ENCODE data around the gene WNT8B.
A peak's percentile ranks its signal among the peaks of the same experiment; 100 is the strongest.

Gene WNT8B

DNA sequence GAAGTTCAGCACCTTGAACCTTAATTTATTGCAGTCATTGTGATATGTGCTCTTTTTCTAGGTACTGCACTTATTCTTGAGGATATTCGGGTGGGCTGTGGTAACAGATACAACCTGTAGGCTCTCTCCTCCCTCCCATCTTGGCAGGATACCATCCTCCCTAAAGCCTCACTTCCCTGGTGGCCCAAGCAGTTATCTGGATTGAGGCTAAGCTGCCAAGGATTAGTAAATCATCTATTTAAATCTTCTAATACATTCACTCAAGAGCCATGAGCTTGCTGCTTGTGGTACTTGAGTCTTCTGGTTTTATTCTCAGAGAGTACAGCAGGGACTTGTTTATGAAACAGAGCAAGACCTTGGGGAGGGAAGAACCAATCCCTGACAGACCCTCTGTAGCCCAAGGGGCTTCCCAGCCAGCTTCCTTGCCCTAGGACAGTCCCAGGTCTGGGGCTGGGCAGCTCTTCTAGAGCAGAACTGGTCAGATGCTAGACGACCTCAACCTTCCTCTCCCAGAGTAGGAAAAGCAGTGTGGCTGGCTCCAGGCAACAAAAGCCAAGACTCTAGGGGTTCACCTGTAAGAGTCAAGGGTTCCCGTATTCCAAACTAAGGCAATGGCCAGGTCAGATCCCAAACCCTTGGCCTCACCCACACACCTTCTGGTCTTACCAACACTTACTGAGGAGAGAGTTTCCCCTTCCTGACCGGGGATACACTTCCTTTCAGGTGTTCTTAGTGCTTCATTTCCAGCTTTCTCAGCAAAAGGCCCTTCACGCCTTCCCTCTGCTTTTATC, 21.3 kb downstream of the WNT8B start:
- DNase-seq (ENCODE audit: low spot score) = no peak

DNA sequence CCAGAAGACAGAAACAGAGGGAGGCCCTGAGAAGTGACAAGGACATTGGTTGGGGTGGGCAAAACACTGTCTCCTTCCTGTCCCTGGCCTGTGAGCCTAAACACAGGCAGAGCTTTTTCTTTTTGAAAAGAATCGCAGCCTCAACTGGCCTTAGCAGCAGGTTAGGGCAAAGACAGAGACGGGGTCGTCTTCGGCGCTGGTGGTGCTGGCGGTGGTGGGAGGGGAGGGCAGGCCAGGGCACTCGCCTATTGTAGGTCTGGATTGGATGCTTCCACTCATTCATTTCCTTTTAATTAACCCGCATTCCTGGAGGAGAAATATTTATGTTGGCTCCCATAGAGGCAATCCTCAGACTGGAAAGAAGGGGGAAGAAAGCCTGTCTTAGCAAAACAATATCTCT, 22.6 kb downstream of the WNT8B start:
- DNase-seq (ENCODE audit: low spot score) = peak; percentile 42

GRCh38 chr10:100485801-100486495, 23.1 kb downstream of the WNT8B start:
- DNase-seq (ENCODE audit: low spot score) = peak; percentile 72

DNA sequence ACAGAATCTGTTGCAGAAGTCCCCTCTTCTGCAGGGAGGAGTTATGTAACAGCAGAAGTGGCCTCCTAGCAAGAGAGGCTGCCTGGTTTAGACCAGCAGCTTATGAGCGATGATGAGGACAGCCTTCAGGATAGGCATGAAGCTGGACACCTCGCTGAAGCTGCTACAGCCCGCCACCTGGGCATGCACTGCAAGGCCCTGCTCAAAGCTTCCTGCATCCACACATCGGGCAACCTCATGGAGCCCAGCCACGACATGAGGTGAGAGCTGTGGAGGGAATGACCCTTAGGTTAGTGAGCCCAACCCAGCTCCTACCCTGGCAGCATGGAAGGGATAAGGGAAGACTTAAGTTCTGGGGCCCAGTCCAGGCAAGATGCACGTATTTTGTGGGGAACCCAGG, 24.7 kb downstream of the WNT8B start:
- no peak for DNase-seq (ENCODE audit: low spot score)

- DNase-seq (ENCODE audit: low spot score) = no peak
Observed at GRCh38 chr10:100489396-100489795, 26.6 kb downstream of the WNT8B start.

DNA sequence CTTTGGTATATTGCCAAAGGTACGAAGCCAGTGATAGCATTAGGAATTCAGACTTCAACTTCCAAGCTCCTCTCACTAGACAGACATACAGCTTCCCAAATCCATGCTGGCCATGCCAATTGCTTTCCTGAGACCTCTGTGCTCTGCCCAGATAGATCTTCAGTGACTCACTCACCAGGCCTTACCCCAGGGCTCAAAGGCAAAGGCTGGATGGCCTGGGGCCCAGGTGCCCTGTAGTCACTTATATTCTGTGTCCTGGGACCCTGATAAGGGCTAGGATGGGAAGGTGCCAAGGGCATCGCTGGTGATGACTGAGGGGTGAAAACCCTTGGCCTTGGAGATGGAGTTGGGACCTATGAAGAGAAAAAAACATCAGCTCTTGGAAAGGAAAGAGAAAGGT, 27.7 kb downstream of the WNT8B start:
- no peak for DNase-seq (ENCODE audit: low spot score)

DNA sequence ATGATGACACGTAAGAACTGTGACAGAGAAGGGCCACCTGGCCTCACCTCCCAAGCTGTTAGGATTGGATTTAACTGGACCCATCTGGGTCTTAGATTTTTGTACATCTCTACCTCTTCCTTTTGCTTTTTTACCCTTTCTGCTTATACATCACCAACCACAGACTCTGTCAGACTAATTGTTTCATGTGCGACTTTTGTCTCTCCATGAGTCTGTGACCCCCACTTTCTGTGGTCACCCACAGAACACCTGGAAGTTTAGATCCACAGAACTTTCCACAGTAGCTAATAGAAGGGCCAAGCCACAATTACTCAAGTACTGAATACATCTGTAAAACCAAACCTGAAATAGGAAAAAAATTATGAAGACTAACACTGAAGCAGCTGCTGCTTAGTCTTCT, 33.8 kb downstream of the WNT8B start:
- no peak for DNase-seq (ENCODE audit: low spot score)

GRCh38 chr10:100498059-100498458, 35.2 kb downstream of the WNT8B start:
- no peak for DNase-seq (ENCODE audit: low spot score)

GRCh38 chr10:100501423-100501822, 38.6 kb downstream of the WNT8B start:
- DNase-seq (ENCODE audit: low spot score) = no peak

DNA sequence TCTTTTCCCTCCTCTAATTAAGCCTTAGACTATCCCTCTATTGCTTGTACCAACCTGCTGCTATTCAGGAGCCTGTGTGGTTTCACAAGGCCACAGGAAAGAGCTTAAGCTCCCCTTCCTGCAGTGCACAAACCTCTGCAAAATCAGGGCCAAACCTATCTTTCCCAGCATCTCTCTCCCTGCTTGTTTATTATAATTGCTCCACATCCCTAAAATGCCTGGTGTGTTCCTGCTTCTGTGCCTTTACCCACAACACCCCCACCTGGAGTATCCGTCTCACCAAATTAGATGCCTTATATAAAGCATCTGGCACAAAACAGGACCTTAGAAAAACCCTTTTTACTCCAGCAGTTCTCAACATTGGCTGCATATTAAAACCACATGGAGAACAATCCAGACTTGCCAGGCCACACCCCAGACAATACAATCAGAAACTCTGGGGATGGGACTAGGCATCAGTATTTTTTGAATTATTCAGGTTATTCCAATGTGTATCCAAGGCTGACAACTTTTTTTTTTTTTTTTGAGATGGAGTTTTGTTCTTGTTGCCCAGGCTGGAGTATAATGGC, 40.2 kb downstream of the WNT8B start:
- no peak for DNase-seq (ENCODE audit: low spot score)

- DNase-seq (ENCODE audit: low spot score) = no peak
Observed at GRCh38 chr10:100504096-100504495, 41.3 kb downstream of the WNT8B start.

DNA sequence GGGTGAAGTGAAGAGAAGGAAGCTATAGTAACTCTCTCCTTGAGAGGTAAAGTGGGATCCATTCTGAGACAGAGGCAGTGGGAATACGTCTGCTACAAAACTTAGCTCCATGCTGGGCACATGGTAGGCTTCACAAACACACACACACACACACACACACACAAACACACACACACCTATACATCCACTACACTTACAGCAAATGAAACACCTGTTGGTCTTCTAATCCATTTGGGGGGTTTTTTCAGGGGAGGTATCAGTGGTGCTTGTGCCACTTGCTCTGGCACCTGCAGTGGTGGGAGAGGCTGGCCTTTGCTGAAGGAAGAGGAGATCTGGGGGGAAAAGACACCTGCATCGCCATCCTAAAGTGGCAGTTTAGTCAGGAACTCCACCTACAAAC, 42.4 kb downstream of the WNT8B start:
- no peak for DNase-seq (ENCODE audit: low spot score)

DNA sequence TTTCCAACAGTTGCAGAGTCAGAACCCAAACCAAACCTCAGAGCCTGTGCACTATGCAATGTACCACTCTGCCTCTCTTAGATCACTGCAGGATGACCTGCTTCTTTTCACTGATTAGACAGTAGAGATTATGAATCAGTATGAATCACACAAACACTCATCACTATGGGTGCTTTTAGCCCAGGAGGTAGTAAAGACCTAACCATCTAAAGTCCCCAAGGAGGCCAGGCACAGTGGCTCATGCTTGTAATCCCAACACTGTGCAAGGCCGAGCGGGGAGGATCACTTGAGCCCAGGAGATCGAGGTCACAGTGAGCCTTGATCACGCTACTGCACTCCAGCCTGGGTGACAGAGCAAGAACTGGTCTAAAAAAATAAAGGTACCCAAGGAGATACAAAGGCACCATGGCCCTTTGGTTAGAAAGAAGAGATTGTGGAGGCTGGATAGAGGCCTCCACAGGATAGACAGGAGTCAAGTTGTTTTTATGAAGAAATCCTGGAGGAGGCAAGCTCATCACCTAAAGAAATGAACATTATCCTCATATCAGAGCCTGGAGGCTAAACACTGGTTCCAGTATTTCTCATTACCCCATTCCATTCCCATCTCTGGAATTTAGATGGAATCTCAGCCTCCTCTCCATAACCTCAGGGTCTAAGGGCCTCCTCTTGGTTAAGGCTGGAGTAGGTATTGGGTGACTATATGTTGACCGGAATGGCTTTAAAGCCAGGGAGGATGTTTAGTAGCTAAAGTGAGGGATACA, 44.0 kb downstream of the WNT8B start:
- no peak for DNase-seq (ENCODE audit: low spot score)

DNA sequence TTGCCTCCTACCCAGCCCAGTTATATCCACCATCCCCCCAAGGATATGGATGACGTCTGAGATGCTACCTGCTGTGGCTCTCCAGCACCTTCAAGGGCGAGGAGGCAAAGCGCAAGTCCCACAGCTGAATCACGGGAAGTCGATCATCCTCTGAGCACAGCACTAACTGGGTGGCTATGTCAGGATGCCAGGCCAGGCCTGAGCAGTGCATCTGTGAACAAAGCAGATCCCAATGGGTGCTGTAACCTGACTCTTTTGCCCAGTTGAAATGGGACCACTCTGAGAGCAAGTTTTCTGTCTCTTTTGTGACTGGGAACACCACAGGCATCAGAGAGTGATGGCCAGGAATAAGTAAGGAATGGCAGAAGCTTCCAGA, 44.5 kb downstream of the WNT8B start:
- no peak for DNase-seq (ENCODE audit: low spot score)

- no peak for DNase-seq (ENCODE audit: low spot score)
Observed at GRCh38 chr10:100508266-100508665, 45.5 kb downstream of the WNT8B start.

DNA sequence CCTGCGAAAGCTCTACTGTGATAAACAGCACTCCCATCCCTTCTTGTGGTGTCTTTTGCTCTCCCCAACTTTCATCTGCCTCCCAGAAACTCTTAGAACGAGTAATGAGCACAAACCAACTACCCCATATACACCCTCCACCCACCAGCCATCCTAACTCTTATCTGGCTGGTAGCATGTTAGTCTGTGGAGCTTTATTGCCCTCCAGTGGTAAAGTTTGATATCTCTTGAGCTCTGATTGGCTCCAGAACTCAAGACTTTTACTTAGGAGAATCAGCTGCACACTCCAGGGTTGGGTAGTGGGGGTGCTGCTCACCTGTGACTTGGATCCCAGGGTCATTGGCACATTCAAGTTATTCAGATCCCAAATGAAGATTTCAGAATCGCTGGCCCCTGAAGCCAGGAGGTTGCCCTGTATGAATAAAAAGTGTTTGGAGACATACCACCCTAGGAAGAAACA, 45.9 kb downstream of the WNT8B start:
- peak; percentile 76 for DNase-seq (ENCODE audit: low spot score)

GRCh38 chr10:100509241-100509840, 46.5 kb downstream of the WNT8B start:
- no peak for DNase-seq (ENCODE audit: low spot score)

DNA sequence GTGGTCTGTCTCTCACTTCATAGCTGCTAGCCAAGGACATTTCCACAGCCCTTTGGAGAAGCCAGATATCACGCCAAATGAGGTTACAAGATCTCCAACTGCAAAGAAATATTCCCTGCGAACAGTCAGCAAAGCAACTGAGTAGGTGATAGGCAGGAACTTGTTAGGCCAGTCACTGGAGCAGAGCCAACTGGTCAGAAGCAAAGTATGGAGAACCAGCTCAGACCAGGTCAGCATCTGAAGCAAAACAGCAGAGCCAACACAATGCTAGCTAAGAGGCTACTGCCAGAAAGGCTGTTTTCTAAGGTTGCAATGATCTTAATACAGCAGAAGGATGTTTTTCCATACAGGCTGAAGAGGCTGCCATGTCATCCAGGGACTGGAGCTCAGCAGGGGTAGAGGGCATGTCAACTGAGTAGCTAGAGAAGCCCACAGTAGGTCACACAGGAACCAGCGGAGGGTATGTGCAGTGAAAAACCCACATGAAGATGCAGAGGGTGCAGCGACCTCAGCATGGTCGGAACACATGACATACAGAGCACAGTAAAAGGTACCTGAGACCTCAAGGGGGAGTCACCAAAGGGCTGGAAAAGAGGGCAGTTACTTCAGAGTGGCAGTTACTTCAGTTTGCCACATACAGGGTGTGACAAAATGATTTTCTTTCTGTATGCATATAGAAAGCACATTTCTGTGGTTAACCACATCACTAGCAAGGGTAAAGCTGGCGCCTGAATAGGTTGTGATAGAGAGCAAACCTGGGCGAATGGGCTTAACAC, 47.9 kb downstream of the WNT8B start:
- no peak for DNase-seq (ENCODE audit: low spot score)

DNA sequence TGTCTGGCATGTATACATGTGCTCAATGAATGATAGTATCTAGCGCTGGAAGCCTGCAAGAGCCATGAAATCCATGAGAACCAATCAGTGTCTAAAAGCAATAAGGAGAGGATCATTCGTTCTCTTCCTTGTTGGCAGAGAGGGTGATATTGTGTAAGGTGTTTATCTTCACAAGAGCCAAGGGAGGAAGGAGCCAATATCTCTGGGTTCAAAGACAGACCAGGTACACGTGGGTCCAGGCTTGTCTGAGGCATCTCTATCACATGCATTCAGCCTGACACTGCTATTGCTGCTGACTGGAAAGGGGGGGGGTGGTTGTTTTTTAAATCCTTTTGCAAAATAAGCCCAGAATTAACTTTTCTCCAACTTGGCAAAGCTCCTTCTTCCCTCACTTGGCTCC, 52.8 kb downstream of the WNT8B start:
- DNase-seq (ENCODE audit: low spot score) = no peak

- DNase-seq (ENCODE audit: low spot score) = peak; percentile 58
Observed at GRCh38 chr10:100516847-100517246, 54.0 kb downstream of the WNT8B start.

GRCh38 chr10:100518761-100519241, 56.0 kb downstream of the WNT8B start:
- DNase-seq (ENCODE audit: low spot score) = peak; percentile 64

Data from iPS-NIHi11 (cell line).